HEK293T (cell line): ENCODE results near the gene GAD1.

Experiments used
- ARNT ChIP-seq: fragments of 450-650 bp; IDR thresholded peaks from 2 replicates; pipeline ENCODE4 v1.6.1; 2017; ENCODE audit warnings: mild to moderate bottlenecking
- FOXA1 ChIP-seq: fragments of 450-650 bp; IDR thresholded peaks from 2 replicates; pipeline ENCODE4 v1.6.1; 2016; ENCODE audit warnings: mild to moderate bottlenecking
- FOXM1 ChIP-seq: fragments of 450-650 bp; IDR thresholded peaks from 2 replicates; pipeline ENCODE4 v1.6.1; 2017; ENCODE audit warnings: mild to moderate bottlenecking, borderline replicate concordance
- NFRKB ChIP-seq: fragments of 450-650 bp; IDR thresholded peaks from 2 replicates; pipeline ENCODE4 v1.6.1; 2016; ENCODE audit warnings: mild to moderate bottlenecking, moderate library complexity
- SP1 ChIP-seq: fragments of 450-650 bp; IDR thresholded peaks from 2 replicates; pipeline ENCODE4 v1.6.1; 2017
- SUZ12 ChIP-seq: fragments of 450-650 bp; IDR thresholded peaks from 2 replicates; pipeline ENCODE4 v1.6.1; 2016; ENCODE audit warnings: mild to moderate bottlenecking
- TARDBP ChIP-seq: fragments of 450-650 bp; IDR thresholded peaks from 2 replicates; pipeline ENCODE4 v1.6.1; 2016
- ZNF384 ChIP-seq: fragments of 450-650 bp; IDR thresholded peaks from 2 replicates; pipeline ENCODE4 v1.6.1; 2016

DNA sequence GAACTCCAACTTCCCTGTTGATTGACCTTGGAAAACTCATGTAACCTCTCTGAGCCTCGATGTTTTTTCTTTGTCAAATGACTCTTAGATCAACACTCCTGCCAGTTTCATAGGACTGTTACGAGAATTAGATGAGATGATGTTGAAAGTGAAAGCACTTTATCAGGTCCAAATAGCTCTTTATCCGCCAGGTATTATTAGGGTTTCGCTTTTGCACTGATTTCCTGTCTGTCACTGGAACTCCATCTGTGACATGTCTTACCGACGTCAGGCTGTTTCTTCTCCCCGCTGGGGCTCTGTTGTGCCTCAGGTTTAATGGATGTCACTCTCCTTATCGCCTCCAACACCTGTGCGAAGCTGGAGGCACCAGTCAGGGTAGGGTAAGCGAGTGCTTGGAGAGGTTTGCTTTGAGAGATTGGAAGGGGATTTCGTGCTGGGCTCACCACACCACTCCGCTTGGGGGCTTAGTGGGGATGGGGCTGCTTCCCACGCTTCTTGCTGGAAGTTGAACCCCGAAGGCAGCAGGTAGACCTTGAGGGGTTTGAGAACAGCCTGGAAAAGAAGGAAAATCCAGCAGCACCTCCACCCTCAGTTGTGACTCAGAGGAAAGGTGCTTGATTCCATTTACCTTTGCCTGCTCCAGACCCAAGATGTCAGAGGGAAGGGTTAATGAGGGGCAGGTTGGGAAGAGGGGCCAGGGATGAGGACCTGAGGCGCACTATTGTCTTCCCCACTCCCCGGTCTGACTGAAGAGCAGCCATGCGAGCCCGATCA lies 4.3 kb downstream of the GAD1 start:
- TF ChIP-seq ARNT (no peak), NFRKB (no peak), FOXM1 (no peak), ZNF384 (no peak), FOXA1 (no peak), SUZ12 (no peak), SP1 (no peak), TARDBP (no peak)
